ENCODE data around the gene PPP1R12C.

PPP1R12C gene

DNA sequence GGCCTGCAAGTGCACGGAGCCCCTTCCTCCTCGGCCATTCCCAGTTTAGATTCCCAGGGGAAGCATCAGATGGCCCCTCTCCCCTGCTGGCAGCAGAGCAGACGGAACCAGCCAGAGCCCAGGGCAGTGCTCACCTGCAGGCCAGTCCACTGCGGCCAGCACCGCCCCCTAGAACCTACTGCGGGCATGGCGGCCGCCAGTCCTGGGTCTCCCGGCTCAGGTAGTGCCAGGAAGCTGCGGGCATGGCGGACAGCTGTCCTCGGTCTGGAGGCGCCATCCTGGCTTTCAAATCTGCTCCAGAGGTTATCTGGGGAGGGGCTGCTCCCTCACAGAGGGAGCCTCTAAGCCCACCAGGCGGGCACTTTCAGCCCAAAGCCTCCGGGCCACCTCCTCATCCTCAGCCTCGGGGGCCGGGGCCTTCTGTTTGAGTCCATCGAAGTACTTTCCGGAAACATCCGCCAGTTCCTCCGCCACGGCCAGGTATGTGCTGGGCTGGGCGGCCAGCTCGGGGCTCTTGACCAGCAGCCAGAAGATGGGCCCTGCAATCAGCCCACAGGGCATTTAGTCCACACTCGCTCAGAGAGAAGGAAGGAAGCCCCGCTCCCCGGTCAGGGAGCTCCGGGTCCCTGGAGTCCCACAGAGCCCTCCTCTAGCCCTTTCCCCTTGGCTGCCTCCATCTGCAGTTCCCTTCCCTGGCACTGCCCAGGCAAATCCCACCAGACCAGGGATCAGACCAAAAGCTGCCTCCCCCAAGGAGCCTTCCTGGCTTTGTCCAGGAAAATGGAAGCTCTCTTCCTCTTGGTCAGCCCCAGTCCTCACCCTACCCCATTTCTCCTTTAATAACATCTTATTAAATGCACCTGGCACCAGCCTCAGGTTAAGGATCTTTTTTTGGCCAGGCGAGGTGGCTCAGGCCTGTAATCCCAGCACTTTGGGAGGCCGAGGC, 72.4 kb downstream of the PPP1R12C start:
- no peak for DNase-seq (ENCODE audit: low read depth)
- no peak for TF ChIP-seq CTCF (conservative IDR thresholded peaks at IDR 0.05; ENCODE audit: low read length)
- no peak overlapping the region for H3K4me3 ChIP-seq (ENCODE audit: low read length)

DNA sequence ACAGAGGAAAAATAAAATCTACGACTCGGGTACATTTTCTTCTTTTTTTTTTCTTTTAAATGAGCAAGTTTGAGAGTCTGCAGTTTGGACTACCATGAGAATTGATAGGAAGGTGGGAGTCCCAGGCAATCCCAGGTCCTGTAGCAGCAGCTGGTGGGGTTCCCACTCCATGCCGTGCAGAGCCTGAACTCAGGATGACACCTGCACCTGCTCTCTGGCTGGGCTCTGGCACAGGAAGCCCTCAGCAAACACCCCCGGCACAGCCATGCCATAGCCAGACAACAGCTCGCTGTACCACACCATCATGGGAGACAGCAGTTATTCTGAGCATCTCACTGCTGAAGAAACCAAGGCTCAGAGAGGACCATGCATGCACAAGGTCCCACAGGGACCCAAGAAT, 73.2 kb downstream of the PPP1R12C start:
- no peak overlapping the region for H3K4me3 ChIP-seq (ENCODE audit: low read length)
- no peak for TF ChIP-seq CTCF (conservative IDR thresholded peaks at IDR 0.05; ENCODE audit: low read length)
- DNase-seq (ENCODE audit: low read depth), result no peak

DNA sequence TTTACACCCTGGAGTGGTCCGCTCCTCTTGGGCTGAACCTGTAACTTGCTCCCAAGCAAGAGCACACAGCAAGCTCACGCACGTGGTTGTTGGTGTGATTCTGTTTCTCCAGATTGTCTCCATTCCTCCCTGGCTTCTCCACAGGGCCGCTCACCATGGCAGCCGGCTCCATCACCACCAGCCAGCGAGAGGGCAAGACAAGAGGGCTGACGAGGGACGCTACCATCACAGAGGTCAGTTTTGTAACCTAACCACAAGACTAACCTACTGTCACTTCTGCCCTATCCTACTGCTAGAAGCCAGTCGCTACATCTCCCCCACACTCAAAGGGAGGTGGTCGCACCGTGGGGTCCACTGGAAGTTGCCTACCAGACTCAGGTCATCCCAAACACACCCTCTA, 74.7 kb downstream of the PPP1R12C start:
- TF ChIP-seq CTCF (conservative IDR thresholded peaks at IDR 0.05; ENCODE audit: low read length), result no peak
- DNase-seq (ENCODE audit: low read depth), result no peak

DNA sequence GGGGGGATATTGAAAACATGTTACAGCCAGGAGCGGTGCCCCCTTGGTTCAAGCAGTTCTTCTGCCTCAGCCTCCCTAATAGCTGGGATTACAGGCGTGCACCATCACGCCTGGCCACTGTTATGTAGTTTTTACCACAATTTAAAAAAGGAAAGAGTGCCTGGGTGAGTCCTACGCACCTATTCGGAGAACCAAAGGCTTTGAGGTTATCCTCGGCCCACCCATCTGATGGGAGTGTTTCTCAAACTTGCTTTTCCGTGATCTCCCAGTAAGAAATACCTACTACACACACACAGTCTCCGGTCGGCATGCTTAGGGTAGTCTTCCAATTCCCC, 75.1 kb downstream of the PPP1R12C start:
- no peak for DNase-seq (ENCODE audit: low read depth)
- no peak overlapping the region for H3K4me3 ChIP-seq (ENCODE audit: low read length)
- no peak for TF ChIP-seq CTCF (conservative IDR thresholded peaks at IDR 0.05; ENCODE audit: low read length)

More for the DNA sequence above, 74.7 kb downstream of the PPP1R12C start:
- no peak overlapping the region for H3K4me3 ChIP-seq (ENCODE audit: low read length)

DNA sequence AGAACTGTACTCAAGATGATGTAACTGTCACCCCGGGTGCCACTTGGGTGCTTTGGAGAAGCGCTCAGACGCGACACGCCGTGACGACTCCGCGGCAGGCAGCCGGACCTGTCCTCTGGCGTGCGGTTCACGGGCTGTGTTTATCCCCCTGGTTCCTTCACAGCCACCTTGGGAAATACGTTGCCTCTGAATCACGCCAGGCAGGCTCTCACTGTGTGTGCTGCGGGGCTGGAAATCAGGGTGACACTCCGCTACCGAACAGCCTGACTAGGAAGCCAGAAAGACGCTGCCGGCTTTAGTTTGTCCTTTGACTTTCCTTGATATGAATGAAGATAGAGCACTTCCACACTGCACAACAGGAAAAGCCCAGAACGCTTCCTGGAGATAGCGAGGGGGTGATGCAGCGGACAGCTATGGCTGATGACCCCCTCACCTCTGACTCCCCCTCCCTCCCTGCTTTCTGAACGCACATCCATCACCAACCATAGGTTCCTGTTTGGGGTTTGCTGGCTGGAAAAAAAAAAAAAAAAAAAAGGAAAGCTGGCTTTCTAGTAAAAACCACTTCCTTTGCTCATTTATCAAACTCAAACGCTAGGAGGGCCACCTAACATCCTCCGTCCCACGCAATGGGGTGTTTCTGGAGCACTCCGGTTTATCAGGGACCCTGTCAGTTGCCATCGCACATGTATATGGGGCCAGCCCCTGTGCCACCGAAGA, 75.7 kb downstream of the PPP1R12C start:
- no peak for TF ChIP-seq CTCF (conservative IDR thresholded peaks at IDR 0.05; ENCODE audit: low read length)
- DNase-seq (ENCODE audit: low read depth), result no peak
- H3K4me3 ChIP-seq (ENCODE audit: low read length), result no peak overlapping the region

DNA sequence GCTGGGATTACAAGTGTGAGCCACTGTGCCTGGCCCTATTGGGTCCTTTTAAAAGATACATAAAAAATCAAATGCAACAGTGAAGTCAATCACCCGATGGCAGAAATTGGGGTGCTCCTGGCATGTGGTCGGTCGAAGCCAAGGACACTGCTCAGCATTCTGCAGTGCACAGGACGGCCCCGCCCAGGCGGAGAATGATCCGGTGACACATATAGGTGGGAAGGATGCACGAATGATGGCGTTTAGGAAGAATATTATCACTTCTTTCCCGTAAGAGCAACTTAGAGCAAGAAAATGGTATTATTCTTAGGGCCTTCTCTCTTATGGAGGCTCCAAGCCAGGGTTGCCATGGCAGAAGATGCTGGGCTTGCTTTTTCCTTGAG, 76.2 kb downstream of the PPP1R12C start:
- DNase-seq (ENCODE audit: low read depth), result no peak
- H3K4me3 ChIP-seq (ENCODE audit: low read length), result no peak overlapping the region
- no peak for TF ChIP-seq CTCF (conservative IDR thresholded peaks at IDR 0.05; ENCODE audit: low read length)
